ENCODE data around the gene SGMS1.
A peak's percentile ranks its signal among the peaks of the same experiment; 100 is the strongest.
"Not testable (repeated sequence)": the region's sequence is repeated elsewhere in the genome, so short reads cannot be mapped to it uniquely, and the experiment has no call there.

The SGMS1 gene

DNA sequence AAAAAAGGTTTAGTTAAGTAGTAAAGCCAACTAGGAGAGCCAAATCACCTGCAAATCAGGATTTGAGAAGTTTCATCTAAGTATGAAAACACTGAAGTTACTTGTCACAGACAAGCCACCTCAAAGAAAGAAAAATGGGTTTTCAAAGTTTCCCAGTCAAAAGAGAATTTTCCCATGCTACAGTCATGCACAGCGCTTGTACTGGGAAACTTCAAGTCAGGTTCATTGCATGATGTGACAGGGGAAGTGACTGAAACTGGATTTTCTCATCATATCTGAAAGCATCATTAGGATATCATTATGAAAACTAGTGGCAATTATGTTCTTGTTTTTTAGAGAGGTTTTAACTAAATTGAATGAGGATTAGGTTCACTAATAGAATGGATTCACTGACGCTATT lies 167.0 kb downstream of the SGMS1 start:
- DNase-seq, result no peak

DNA sequence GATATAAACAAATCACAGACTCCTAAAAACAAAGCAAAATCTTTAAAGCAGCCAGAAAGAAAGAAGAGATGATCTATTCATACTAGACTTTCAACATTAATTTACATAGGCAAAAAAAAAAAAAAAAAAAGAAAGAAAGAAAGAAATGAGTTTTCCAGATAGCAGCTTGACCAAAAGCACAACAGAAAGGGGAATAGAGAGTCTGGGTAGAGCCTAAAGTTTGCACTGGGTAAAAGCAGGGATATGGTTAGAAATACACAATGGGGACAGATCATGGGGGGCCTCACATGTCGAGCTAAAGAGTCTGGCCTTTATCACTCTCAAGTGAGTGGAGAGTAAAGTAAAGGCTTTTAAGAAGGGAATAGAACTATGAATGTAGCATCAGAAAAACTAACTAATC lies 169.8 kb downstream of the SGMS1 start:
- DNase-seq, result no peak

DNA sequence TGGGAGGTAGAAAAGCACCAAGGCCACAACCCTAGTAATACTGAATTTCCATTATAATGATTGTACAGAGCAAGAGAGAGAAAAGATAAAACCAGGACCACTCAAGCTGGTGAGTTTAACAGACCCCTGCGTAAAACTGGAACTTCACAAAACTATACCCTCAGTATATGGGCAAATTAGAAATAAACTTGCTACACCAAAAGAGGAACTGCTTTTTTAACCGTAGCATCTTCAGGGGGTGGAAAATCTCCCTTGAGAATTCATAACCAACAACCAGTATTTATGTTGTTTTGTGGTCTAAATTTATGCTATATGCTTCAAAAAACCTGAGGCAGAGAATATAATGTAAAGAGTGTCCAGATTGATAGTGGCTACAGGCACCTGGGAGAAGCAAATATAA lies 171.2 kb downstream of the SGMS1 start:
- no peak for DNase-seq

DNA sequence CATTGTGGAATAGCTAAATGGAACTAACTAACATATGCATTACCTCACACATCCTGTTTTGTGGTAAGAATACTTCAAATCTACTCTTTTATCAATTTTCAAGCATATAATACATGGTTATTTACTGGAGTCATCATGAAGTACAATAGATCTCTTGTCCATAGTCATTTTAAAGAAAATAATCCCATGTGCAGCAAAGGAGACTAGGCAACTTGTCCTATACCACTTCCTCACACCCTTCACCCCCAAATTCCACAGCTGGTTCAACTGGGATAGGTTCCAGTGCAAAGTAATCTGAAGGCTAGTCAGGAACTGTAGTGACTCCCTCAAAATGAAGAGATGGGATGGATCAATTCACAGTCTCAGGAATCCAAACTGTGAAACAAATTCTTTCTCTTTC lies 176.1 kb downstream of the SGMS1 start:
- no peak for DNase-seq

DNA sequence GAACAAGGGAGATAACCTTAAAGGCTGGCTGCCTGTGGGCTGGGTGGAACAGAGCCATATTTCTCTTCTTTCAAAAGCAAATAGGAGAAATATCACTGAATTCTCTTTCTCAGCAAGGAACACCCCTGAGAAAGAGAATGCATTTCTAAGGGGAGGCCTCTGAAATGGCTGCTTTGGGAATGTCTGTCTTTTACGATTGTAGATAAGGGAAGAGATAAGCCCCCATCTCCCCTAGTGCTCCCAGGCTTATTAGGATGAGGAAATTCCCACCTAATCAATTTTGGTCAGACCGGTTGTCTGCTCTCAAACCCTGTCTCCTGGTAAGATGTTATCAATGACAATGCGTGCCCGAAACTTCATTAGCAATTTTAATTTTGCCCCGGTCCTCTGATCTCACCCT lies 178.0 kb downstream of the SGMS1 start:
- DNase-seq, result not testable (repeated sequence)

DNA sequence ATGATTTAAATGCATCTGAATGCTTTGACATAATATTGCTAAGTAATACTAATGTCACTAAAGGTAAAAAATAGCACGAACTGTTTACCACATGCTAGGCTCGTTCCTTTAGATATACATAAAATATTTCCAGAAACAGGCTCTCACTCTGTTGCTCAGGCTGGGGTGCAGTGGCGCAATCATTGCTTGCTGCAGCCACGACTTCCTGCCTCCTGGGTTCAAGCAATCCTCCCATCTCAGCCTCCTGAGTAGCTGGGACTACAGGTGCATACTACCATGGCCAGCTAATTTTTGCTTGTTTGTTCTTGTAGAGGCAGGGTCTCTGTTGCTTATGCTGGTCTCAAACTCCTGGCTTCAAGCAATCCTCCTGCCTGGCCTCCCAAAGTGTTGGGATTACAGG lies 183.3 kb downstream of the SGMS1 start:
- no peak for DNase-seq

DNA sequence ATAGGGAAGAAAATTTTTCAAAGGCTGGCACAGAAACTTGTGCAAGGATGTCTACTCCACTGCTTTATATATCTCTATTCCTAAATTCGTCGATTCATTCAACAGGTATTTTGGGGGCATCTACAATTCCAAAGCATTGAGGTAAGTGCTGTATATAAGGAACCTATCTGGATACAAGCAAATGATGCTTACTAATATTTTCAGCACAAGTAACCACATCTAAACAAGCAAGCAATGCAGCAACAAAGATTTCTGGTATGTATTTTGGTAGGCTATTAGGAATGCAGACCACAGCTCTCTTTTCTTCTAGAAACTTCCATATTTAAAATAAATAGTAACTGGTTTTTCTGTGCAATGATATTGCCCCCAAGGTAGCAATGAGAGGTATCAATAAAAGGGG lies 183.9 kb downstream of the SGMS1 start:
- no peak for DNase-seq

DNA sequence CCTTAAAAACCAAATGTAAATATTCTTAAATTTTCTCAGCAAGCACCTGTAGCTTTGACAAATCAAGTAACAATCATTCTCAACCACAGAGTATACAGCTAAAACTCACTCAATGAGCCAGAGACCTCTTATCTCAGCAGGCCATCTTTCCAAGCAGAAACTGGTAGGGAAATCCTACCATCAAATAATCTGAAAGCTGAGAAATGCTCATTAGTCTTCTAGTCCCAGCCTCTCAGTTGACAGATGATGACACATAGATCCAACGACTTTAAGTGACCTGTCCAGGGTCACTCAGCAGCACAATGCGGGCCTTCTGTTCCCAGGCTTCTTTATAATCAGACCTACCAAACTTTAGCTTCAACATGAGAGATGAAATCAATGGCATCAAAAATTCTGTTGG lies 184.6 kb downstream of the SGMS1 start:
- no peak for DNase-seq

DNA sequence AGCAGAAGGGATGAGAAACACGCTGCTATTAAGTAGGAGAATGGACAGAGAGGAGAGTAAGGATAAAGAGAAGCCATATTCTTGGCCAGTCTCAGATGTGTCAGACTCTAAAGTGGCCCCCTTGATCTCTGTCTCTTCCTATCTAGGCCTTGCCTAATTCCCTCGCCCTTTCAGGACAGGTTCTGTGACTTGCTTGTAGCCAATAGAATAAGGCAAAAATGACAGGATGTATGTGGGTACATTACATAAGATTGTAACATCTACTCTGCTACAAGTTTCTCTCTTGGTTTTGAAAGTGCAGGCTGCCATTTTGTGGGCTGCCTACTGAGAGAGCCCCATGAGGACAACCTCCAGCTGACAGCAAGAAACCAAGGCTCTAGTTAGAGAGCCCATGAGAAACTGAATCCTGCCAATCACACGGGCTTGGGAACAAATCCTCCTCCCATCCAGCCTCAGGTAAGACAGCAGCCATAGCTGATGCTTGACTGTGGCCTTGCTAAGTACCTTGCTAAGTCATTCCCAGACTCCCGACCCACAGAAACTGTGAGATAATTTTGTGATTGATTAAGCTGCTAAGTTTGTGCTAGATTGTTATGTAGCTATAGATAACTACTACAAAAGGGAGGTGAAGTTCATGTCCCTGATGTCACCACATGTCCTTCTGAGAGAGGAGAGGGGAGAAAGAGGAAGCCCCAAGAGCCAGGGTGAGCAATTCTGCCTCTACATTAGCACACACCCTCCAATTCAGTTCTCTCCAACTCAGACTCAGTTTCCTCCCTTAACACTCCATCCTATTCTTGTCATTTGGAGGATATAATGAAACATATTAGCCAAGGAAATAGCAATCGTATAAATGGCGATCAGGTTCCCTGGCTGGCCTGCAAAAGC lies 185.5 kb downstream of the SGMS1 start:
- no peak for DNase-seq

DNA sequence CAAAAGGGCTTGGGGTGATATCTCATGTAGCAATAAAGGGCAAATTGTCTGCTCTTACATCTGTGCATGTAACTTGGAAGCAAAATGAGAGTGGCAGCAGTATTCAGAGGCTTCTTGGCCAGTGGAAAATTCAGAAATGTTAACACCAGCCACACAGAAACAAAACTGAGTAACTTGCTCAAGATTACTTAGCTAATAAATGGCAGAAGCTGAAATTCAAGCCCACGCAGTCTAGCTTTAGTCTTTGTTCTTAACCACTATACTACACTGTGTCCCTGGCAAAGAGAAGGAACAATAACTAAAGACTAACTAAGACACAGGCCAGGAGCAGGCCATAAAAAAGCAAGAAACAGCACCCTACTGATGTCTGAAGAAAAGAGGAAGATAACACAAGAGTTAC lies 186.5 kb downstream of the SGMS1 start:
- no peak for DNase-seq

DNA sequence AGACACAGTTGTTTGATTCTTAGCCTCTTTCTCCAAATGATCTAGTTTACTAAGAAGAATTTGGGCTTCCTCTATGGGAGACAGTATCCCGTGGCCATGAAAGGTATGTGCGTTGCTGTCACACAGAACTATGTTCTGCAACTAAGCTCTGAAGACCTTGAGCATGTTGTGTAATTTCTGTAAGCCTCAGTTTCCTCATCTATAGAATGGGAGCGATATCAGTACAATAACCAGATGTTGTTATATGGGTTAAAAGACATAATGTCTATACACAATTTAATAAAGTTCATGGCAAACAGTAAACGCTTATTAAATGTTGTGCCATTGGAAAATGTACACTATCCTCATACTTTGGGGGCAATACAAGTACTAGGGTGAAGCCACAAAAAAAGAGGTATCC lies 187.0 kb downstream of the SGMS1 start:
- DNase-seq, result no peak

DNA sequence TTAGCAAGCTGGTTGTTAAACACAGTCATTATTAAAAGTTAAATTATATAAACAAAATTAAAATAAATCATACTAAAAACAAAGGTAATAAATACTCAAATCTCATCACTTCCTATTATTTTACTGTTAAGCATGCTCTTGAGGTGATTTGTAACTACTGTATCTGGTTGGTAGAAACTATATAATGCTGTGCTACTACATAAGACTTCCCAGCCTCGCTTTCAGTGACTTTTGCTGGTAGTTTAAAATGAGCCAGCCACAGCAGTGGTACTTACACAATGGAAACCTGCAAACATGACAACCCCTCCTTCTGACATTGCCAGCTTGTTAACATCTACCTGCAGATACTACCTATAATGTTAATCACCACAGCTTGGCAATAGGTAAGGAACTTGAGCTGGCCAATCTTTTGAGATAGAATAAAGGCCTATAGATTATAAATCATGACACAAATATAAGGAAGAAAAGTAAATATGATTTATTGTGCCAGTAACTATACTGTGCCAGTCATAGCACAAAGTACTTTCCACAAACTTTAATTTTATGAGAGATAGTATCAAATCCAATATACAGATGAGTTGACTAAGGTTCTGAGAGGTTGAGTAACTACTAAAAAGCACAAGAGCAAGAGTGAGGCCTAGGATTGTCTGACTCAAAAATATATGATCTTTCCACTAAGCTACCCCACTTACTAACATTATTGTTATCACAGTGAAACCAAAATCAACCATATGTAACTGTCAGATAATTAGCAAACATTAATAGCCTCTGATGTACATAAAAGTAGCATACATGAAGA lies 191.3 kb downstream of the SGMS1 start:
- no peak for DNase-seq

DNA sequence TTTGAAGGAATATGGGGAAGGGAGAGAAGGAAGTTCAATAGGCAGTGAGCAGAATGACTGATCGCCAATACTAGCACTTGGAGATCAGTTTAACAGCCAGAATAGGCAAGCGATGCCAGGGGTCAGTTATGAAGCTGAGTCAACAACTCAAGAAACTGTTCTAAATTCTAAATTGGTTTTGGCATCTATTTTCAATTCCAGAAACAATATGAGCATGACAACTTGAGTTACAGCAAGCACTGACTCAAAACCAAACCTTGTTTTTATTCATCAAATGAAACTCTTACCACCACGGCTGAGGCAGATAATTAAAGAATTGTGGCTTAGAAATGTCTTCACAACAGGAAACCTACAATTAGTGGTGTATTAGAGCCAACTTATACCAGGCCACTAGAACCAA lies 192.0 kb downstream of the SGMS1 start:
- no peak for DNase-seq

DNA sequence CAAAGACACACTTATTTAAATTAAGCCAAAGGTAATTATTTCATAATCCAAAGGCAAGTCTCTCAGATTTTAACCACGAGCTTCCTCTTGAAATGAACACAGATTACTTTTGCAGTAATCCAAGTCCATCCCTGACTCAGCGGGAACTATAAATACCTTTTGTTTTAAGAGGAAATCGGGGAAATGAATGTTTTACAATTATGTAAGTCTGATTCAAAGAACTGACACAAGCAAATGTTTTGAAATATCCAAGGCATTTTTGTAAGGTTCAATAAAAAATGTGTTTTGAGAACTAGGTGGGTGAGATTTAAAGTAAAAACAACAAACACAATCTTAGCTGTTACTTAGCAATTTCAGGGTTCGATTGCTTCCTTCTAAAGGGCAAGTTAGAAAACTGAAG lies 192.6 kb downstream of the SGMS1 start:
- DNase-seq, result no peak

DNA sequence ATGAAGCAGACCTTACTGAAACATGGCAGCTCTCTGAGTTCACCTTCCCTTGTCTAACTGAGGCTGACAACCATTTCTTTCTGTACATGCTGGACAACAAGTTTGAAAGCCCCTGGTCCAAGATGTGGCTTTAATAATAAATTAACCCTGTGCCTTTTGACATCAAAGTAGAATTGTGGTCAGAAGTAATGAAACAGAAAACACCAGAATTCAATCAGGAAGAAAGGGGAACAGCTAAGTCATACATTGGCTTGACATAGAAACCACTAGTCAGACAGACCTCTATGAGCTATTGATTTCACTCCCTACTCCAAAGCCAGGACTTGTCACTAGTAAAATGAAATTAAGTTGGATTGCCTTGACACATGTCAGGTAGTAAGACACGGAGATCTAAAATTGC lies 197.3 kb downstream of the SGMS1 start:
- no peak for DNase-seq

DNA sequence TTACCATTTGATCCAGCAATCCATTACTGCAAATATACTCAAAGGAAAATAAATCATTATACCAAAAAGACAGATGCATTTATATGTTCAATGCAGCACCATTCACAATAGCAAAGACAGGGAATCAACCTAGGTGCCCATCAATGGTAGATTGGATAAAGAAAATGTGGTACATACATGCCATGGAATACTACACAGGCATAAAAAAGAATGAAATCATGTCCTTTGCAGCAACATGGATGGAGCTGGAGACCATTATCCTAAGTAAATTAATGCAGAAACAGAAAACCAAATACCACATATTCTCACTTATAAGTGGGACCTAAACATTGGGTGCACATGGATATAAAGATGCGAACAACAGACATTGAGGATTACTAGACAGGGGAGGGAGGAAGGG lies 198.5 kb downstream of the SGMS1 start:
- not testable (repeated sequence) for DNase-seq

DNA sequence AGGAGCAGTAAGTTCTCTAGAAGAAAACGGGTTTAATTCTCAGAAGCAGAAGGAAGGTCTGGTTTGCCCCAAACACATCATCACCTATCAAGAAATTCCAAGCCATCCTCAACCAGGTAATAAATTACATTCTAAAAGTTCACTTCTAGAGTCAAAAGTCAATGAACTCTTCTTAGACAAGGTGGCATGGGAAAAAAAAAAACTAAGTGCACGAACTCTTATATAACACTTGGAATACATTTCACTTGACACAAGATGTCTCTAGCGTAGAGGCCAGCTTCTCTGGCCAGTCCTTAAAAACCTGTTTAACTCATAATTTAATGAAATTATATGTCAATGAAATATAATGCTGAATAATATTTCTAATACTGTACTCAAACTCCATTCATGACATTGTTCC lies 200.3 kb downstream of the SGMS1 start:
- DNase-seq, result no peak

DNA sequence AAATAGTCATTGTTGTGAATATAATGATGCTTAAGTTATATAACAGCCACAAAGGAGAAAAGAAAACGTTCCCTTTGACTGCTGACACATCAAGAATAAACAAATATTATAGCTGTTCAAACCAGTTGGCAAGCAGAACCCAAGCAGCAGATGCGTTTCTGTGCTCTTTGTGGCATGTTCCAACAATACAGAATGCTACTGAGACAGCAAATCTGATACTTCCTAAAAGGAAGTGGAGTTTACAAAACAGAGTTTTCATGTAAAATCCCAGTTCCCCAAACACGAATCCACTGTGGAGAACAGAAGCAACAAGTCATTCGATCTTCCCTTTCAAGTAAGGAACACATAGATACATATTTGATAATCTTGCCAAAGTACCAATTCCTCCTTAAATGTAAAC lies 201.5 kb downstream of the SGMS1 start:
- DNase-seq, result no peak

DNA sequence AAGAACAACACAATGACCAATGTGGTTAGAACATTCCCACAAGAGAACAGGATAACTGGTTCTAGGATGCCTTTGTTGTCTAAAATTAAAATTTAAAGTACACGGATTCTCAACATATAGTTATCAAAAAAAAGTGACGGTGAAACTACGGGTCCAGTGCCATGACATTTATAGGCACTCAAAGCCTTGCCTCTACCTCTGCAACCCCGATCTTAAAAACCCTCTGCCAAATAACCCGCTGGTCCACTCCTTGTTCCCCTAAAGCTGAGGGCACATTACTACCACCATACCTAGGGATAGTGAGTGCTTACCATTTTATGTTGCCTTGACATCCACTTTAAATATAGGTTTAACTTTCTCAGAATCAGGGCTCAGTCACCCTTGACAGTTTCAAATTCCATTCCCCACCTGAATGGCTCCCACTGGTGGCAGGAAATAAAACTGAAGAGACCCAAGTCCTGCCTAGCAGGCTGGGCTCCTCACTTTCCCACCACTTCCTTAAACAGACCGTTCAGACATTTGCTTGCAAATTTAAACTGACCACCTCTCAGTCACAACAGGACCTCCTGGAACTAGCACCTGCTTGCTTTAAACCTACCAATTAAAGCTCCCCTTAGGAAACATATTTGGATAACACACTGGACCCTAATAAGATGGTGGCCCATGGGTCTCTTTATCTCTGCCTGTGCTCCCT lies 202.6 kb downstream of the SGMS1 start:
- peak; percentile 34 for DNase-seq

DNA sequence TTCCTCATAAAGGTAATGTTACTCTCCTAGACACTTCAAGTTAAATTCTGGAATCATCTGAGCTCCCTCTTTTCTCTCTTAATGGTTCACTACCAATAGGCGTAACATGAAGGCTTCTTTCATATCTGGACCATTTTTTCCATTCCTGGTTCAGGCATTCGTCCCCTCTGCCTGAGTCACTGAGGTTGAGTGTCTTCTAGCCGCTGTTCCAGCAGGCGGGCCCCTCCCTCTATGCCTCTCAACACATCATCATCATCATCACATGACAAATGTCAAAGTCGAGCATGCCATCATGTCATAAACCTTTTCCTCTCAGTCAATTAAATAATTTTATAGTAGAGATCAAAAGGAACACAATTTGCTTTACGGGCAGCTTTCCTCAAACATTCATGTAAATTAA lies 203.6 kb downstream of the SGMS1 start:
- DNase-seq, result no peak

DNA sequence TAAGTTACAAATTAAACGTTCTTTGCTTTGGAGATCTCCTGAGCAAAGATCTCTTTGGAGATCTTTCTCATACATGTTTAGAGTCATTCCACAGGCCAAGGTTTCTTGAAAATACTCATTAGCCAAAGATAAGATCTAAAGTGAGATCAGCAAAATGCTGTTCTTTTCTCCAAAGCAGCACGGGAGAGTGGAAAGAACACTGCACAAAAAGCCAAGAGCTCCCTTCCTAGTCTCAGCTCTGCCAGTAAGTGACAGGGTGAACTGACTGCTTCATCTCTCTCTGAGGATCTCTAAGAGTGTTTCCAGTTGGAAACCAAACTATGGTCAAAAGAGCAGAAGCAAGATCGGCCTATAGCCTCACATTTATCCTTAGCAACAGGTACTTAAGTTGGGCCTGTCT lies 204.0 kb downstream of the SGMS1 start:
- DNase-seq, result no peak

DNA sequence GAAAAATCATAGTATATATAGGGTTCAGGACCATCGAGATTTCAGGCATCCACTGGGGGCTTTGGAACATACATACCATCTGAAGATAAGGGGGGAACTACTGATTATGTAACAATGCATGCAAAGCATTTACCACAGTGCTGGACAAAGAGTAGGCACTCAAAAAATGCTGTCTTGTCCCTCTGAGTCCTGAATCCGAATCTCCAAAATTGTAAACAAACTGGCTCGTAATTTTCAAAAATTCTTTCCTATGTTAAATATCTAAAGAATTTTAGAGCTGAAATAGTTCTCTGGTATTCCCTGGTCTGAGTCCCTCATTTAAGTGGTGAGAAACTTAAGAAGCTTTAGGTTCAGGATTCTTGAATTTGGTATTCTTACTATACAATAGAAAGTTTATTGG lies 204.7 kb downstream of the SGMS1 start:
- DNase-seq, result no peak

Data from right hindlimb (tissue), 1 donor.